AG20443 (cell line): ENCODE results near the gene FERMT1.
A peak's percentile ranks its signal among the peaks of the same experiment; 100 is the strongest.
"Not testable (repeated sequence)": the region's sequence is repeated elsewhere in the genome, so short reads cannot be mapped to it uniquely, and the experiment has no call there.

ENCODE experiments used
- DNase-seq: peaks from one replicate; pipeline ENCODE4 v3.0.0; 2012; ENCODE audit warnings: low spot score, mixed read lengths

Gene FERMT1

GRCh38 chr20:6116758-6117157 lies 6.1 kb downstream of the FERMT1 start:
- DNase-seq = no peak

- no peak for DNase-seq
Measured at GRCh38 chr20:6115221-6115895, 7.5 kb downstream of the FERMT1 start.

GRCh38 chr20:6114696-6115095 lies 8.1 kb downstream of the FERMT1 start:
- no peak for DNase-seq

GRCh38 chr20:6113951-6114350 lies 8.9 kb downstream of the FERMT1 start:
- no peak for DNase-seq

GRCh38 chr20:6112965-6113364 lies 9.9 kb downstream of the FERMT1 start:
- not testable (repeated sequence) for DNase-seq

GRCh38 chr20:6108330-6108729 lies 14.5 kb downstream of the FERMT1 start:
- no peak for DNase-seq

GRCh38 chr20:6104493-6105188 lies 18.2 kb downstream of the FERMT1 start:
- DNase-seq = no peak

GRCh38 chr20:6103301-6103700 lies 19.5 kb downstream of the FERMT1 start:
- no peak for DNase-seq

- no peak for DNase-seq
Measured at GRCh38 chr20:6101346-6101745, 21.5 kb downstream of the FERMT1 start.

- no peak for DNase-seq
Measured at GRCh38 chr20:6100246-6100645, 22.6 kb downstream of the FERMT1 start.

- no peak for DNase-seq
Measured at GRCh38 chr20:6099819-6100218, 23.0 kb downstream of the FERMT1 start.

GRCh38 chr20:6095409-6095808 lies 27.4 kb downstream of the FERMT1 start:
- DNase-seq = no peak

GRCh38 chr20:6094565-6094964 lies 28.3 kb downstream of the FERMT1 start:
- DNase-seq = no peak

- no peak for DNase-seq
Measured at GRCh38 chr20:6094063-6094462, 28.8 kb downstream of the FERMT1 start.

- no peak for DNase-seq
Measured at GRCh38 chr20:6091661-6092060, 31.2 kb downstream of the FERMT1 start.

GRCh38 chr20:6086868-6087267 lies 36.0 kb downstream of the FERMT1 start:
- no peak for DNase-seq

- no peak for DNase-seq
Measured at GRCh38 chr20:6083926-6084325, 38.9 kb downstream of the FERMT1 start.

- peak; percentile 77 for DNase-seq
Measured at GRCh38 chr20:6081236-6081635, 41.6 kb downstream of the FERMT1 start.

GRCh38 chr20:6079016-6079415 lies 43.8 kb downstream of the FERMT1 start:
- DNase-seq = no peak

GRCh38 chr20:6075428-6076219 lies 47.2 kb downstream of the FERMT1 start:
- no peak for DNase-seq

GRCh38 chr20:6074784-6075183 lies 48.0 kb downstream of the FERMT1 start:
- no peak for DNase-seq

GRCh38 chr20:6074145-6074561 lies 48.7 kb downstream of the FERMT1 start:
- peak; percentile 59 for DNase-seq
